HCT116 (cell line): ENCODE data around the gene CSN1S1. TPM values are rescaled to one million over a fixed set of nuclear protein-coding genes. Genes with fewer than 3 reads are reported as not detected.
A peak's percentile ranks its signal among the peaks of the same experiment; 100 is the strongest.

Experiments used
- ATAC-seq: fragments of 200-7000 bp; cut with Tn5 transposase; 2 replicates; pipeline ENCODE4 v1.9.1; 2020; ENCODE audit warnings: mild to moderate bottlenecking, moderate library complexity
- BruUV-seq: library from RNA; stranded (reverse); fragments of 400-500 nt; replicated peaks from 2 replicates; lab custom pipeline; 2021; lab: Mats Ljungman, UMichigan
- CTCF ChIA-PET: fragments of 300-600 bp; sonication (Branson Sonifier 250); formaldehyde crosslinking; loops from one replicate; lab custom pipeline; 2021; ENCODE audit warnings: antibody characterized with exemption; lab: Charles Lee
- POLR2A ChIA-PET: fragments of 300-600, 350-600 bp; sonication (Branson Sonifier 250); formaldehyde crosslinking; loops from one replicate; lab custom pipeline; 2021; ENCODE audit warnings: antibody characterized with exemption; lab: Charles Lee
- RAD21 ChIA-PET, 2 experiments: fragments of 300-600 bp; sonication (Branson Sonifier 250); formaldehyde crosslinking; loops; one replicate each; lab custom pipeline; 2023; ENCODE audit warnings: low total read pairs in 2 of 2; ENCODE audit not compliant: uncharacterized antibody in 2 of 2, unreplicated experiment in 2 of 2, low non-redundant PET in 1 of 2; lab: Charles Lee
- DNase-seq: peaks from one replicate; pipeline ENCODE4 v3.0.0-alpha.2; 2010; ENCODE audit warnings: low read depth, low spot score
- H2AFZ ChIP-seq: fragments of 200-600 bp; shearing (Covaris generic), sonication (generic); 2 replicates; pipeline ENCODE4 v1.6.1; 2017; ENCODE audit warnings: low read depth, mixed run types, mixed read lengths, antibody characterized with exemption, low read length; ENCODE audit not compliant: poor library complexity, severe bottlenecking
- H3K27ac ChIP-seq: 2 replicates; pipeline ENCODE4 v1.5.1; 2012; ENCODE audit warnings: low read depth, low read length
- H3K27me3 ChIP-seq: fragments of 200-600 bp; sonication (generic); 2 replicates; pipeline ENCODE4 v1.6.1; 2016; ENCODE audit warnings: mixed run types, low read length, mixed read lengths; ENCODE audit not compliant: insufficient read depth
- H3K36me3 ChIP-seq, 2 experiments: fragments of 200-500 bp in 1 of 2; fragments of 200-600 bp in 1 of 2; sonication (Bioruptor generic) in 1 of 2; sonication (generic) in 1 of 2; 2 replicates each; pipeline versions ENCODE4 v1.5.1 to v1.6.1; 2014 to 2016; ENCODE audit warnings: low read length in 2 of 2, inconsistent platforms in 1 of 2, mixed read lengths in 1 of 2, mixed run types in 1 of 2; ENCODE audit not compliant: insufficient read depth in 2 of 2, control insufficient read depth in 1 of 2
- H3K4me1 ChIP-seq, 2 experiments: fragments of 200-600 bp in 1 of 2; sonication (generic) in 1 of 2; 2 replicates each; pipeline versions ENCODE4 v1.5.1 to v1.6.1; 2012 to 2017; ENCODE audit warnings: low read length in 2 of 2, inconsistent platforms in 1 of 2, mild to moderate bottlenecking in 1 of 2, mixed read lengths in 1 of 2, mixed run types in 1 of 2, moderate library complexity in 1 of 2; ENCODE audit not compliant: insufficient read depth in 2 of 2, control insufficient read depth in 1 of 2
- H3K4me2 ChIP-seq: fragments of 200-600 bp; sonication (generic); 2 replicates; pipeline ENCODE4 v1.6.1; 2017; ENCODE audit warnings: mixed run types, low read length, mixed read lengths
- H3K4me3 ChIP-seq, 2 experiments: fragments of 200-600 bp in 1 of 2; sonication (generic) in 1 of 2; replicated peaks in 1 of 2; 2 replicates each; pipeline ENCODE4 v1.5.1; 2011 to 2016; ENCODE audit warnings: low read length in 2 of 2, control low read depth in 1 of 2, low read depth in 1 of 2, mild to moderate bottlenecking in 1 of 2, mixed read lengths in 1 of 2, mixed run types in 1 of 2
- H3K79me2 ChIP-seq: fragments of 200-600 bp; sonication (generic); 2 replicates; pipeline ENCODE4 v1.6.1; 2017; ENCODE audit warnings: mild to moderate bottlenecking, mixed run types, low read length, moderate library complexity, mixed read lengths; ENCODE audit not compliant: insufficient read depth
- H3K9ac ChIP-seq: fragments of 200-600 bp; sonication (generic); 2 replicates; pipeline ENCODE4 v1.6.1; 2016; ENCODE audit warnings: low read length, mixed read lengths
- H3K9me2 ChIP-seq: fragments of 200-600 bp; sonication (generic), shearing (Covaris generic); 2 replicates; pipeline ENCODE4 v1.6.1; 2017; ENCODE audit warnings: mixed run types, mild to moderate bottlenecking, moderate library complexity; ENCODE audit not compliant: insufficient read depth
- H3K9me3 ChIP-seq, 2 experiments: fragments of 200-500 bp in 1 of 2; fragments of 200-600 bp in 1 of 2; sonication (Bioruptor generic) in 1 of 2; sonication (generic) in 1 of 2; 2 replicates each; pipeline ENCODE4 v1.6.1; 2014 to 2017; ENCODE audit warnings: low read length in 2 of 2, mixed read lengths in 2 of 2, inconsistent platforms in 1 of 2, low read depth in 1 of 2, mild to moderate bottlenecking in 1 of 2, mixed run types in 1 of 2, moderate library complexity in 1 of 2; ENCODE audit not compliant: control insufficient read depth in 1 of 2, insufficient read depth in 1 of 2
- H4K20me1 ChIP-seq: fragments of 200-600 bp; sonication (generic), shearing (Covaris generic); 2 replicates; pipeline ENCODE4 v1.6.1; 2017; ENCODE audit warnings: mixed run types, mild to moderate bottlenecking, moderate library complexity; ENCODE audit not compliant: insufficient read depth
- CBX3 ChIP-seq: IDR thresholded peaks from 2 replicates; pipeline ENCODE4 v1.6.1; 2012; ENCODE audit warnings: low read depth
- CEBPB ChIP-seq: IDR thresholded peaks from 2 replicates; pipeline ENCODE4 v1.6.1; 2012; ENCODE audit warnings: low read depth
- EZH2 ChIP-seq: fragments of 200-600 bp; sonication (generic); IDR thresholded peaks from 2 replicates; pipeline ENCODE4 v1.6.1; 2017; ENCODE audit warnings: antibody characterized with exemption, mixed run types
- EZH2phosphoT487 ChIP-seq: fragments of 200-600 bp; IDR thresholded peaks from 2 replicates; pipeline ENCODE4 v1.6.1; 2018; ENCODE audit warnings: antibody characterized with exemption, borderline replicate concordance
- FOSL1 ChIP-seq: IDR thresholded peaks from 2 replicates; pipeline ENCODE4 v1.6.1; 2012; ENCODE audit warnings: low read depth
- POLR2A ChIP-seq: IDR thresholded peaks from 2 replicates; pipeline ENCODE4 v1.7.0; 2011; ENCODE audit warnings: borderline replicate concordance; ENCODE audit not compliant: insufficient read depth, insufficient read length; ENCODE audit errors: extremely low read depth
- POLR2AphosphoS5 ChIP-seq: IDR thresholded peaks from 2 replicates; pipeline ENCODE4 v1.6.1; 2011; ENCODE audit warnings: mild to moderate bottlenecking, low read depth, low read length, moderate library complexity
- RAD21 ChIP-seq: IDR thresholded peaks from 2 replicates; pipeline ENCODE4 v1.6.1; 2012; ENCODE audit warnings: low read depth, mild to moderate bottlenecking
- SIN3A ChIP-seq: IDR thresholded peaks from 2 replicates; pipeline ENCODE4 v1.6.1; 2012; ENCODE audit warnings: low read depth
- SRF ChIP-seq: IDR thresholded peaks from 2 replicates; pipeline ENCODE4 v1.6.1; 2012; ENCODE audit warnings: low read depth
- TCF7L2 ChIP-seq: IDR thresholded peaks from 2 replicates; pipeline ENCODE4 v1.7.0; 2011; ENCODE audit warnings: borderline replicate concordance, inconsistent platforms; ENCODE audit not compliant: insufficient read depth, insufficient read length; ENCODE audit errors: extremely low read depth
- YY1 ChIP-seq: IDR thresholded peaks from 2 replicates; pipeline ENCODE4 v1.6.1; 2011; ENCODE audit warnings: low read length, low read depth, moderate library complexity, mild to moderate bottlenecking; ENCODE audit not compliant: insufficient replicate concordance; ENCODE audit errors: extremely low read depth
- ZFX ChIP-seq: fragments of 450-650 bp; IDR thresholded peaks from 2 replicates; pipeline ENCODE4 v1.6.1; 2017
- ZNF274 ChIP-seq: fragments of 200-500 bp; sonication (Bioruptor generic); IDR thresholded peaks from 2 replicates; pipeline ENCODE4 v1.6.1; 2014; ENCODE audit warnings: mild to moderate bottlenecking, low read depth, low read length, inconsistent platforms
- intact Hi-C: fragments of 100-400 bp; cut with micrococcal nuclease; formaldehyde crosslinking; loops from 2 replicates; pipeline ENCODE4 v1.10.0; 2022
- total RNA-seq: library from RNA; stranded (reverse); gene quantifications from one replicate; pipeline ENCODE4 v1.2.1, GENCODE V29; 2021; ENCODE audit not compliant: unreplicated experiment
- TF ChIP-seq, protein P1 (sequence below): IDR thresholded peaks from 2 replicates; pipeline ENCODE4 v1.6.1; 2012; ENCODE audit warnings: low read depth
- TF ChIP-seq, protein P2 (sequence below): IDR thresholded peaks from 2 replicates; pipeline ENCODE4 v1.6.1; 2012
- TF ChIP-seq, protein P3 (sequence below): IDR thresholded peaks from 2 replicates; pipeline ENCODE4 v1.6.1; 2011; ENCODE audit warnings: mild to moderate bottlenecking, low read length, moderate library complexity; ENCODE audit not compliant: insufficient replicate concordance; ENCODE audit errors: extremely low read depth
- TF ChIP-seq, protein P4 (sequence below), 3 experiments: fragments of 200-600 bp in 1 of 3; sonication (generic) in 1 of 3; IDR thresholded peaks in 2 of 3; conservative IDR thresholded peaks in 1 of 3; 2 replicates each; pipeline ENCODE4 v1.5.1; 2012 to 2017; ENCODE audit warnings: low read depth in 2 of 3, low read length in 2 of 3, antibody characterized with exemption in 1 of 3, borderline replicate concordance in 1 of 3, control low read depth in 1 of 3, mild to moderate bottlenecking in 1 of 3, mixed read lengths in 1 of 3, mixed run types in 1 of 3, moderate library complexity in 1 of 3; ENCODE audit not compliant: insufficient read depth in 1 of 3
- TF ChIP-seq, protein P5 (sequence below): IDR thresholded peaks from 2 replicates; pipeline ENCODE4 v1.6.1; 2012

CSN1S1 gene
- total RNA-seq, 1 experiment from 2014 or later: not detected

DNA sequence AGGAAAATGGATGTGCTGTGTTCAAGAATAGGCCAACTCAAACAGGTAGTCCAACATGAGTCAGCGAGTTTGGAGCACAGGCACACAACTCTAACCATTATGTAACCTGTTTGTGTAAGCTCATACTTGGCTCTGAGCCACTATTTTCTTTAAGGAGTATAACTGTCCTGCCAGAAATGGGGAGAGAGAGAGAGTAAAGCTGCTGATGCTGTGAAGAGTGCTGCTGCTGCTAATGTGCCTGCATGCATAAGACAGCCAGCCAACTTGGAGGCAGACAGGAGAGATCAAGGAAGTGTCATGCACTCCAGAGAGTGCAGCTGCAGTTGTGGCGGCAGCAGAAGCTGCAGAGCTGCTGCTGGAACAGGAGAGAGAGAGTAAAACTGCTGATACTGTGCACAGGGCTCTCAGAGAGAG is 53.2 kb downstream of the CSN1S1 start:
- H3K27me3 ChIP-seq: no peaks in the 10 kb centered on the region
- ChIA-PET RAD21 (no interaction called here), CTCF (no interaction called here)

More for the DNA sequence above, 53.2 kb downstream of the CSN1S1 start:
- POLR2A ChIA-PET: no interaction called here
- intact Hi-C loops: no loop called here
- TF ChIP-seq CEBPB (no peak), SRF (no peak), ZNF274 (no peak), ZFX (no peak), CBX3 (no peak), EZH2phosphoT487 (no peak), POLR2AphosphoS5 (no peak), EZH2 (no peak), SIN3A (no peak), RAD21 (no peak), TCF7L2 (no peak), YY1 (no peak), POLR2A (no peak), FOSL1 (no peak)
- TF ChIP-seq, protein P1, sequence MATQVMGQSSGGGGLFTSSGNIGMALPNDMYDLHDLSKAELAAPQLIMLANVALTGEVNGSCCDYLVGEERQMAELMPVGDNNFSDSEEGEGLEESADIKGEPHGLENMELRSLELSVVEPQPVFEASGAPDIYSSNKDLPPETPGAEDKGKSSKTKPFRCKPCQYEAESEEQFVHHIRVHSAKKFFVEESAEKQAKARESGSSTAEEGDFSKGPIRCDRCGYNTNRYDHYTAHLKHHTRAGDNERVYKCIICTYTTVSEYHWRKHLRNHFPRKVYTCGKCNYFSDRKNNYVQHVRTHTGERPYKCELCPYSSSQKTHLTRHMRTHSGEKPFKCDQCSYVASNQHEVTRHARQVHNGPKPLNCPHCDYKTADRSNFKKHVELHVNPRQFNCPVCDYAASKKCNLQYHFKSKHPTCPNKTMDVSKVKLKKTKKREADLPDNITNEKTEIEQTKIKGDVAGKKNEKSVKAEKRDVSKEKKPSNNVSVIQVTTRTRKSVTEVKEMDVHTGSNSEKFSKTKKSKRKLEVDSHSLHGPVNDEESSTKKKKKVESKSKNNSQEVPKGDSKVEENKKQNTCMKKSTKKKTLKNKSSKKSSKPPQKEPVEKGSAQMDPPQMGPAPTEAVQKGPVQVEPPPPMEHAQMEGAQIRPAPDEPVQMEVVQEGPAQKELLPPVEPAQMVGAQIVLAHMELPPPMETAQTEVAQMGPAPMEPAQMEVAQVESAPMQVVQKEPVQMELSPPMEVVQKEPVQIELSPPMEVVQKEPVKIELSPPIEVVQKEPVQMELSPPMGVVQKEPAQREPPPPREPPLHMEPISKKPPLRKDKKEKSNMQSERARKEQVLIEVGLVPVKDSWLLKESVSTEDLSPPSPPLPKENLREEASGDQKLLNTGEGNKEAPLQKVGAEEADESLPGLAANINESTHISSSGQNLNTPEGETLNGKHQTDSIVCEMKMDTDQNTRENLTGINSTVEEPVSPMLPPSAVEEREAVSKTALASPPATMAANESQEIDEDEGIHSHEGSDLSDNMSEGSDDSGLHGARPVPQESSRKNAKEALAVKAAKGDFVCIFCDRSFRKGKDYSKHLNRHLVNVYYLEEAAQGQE: no peak
- TF ChIP-seq, protein P2, sequence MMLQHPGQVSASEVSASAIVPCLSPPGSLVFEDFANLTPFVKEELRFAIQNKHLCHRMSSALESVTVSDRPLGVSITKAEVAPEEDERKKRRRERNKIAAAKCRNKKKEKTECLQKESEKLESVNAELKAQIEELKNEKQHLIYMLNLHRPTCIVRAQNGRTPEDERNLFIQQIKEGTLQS: no peak
- TF ChIP-seq, protein P3, sequence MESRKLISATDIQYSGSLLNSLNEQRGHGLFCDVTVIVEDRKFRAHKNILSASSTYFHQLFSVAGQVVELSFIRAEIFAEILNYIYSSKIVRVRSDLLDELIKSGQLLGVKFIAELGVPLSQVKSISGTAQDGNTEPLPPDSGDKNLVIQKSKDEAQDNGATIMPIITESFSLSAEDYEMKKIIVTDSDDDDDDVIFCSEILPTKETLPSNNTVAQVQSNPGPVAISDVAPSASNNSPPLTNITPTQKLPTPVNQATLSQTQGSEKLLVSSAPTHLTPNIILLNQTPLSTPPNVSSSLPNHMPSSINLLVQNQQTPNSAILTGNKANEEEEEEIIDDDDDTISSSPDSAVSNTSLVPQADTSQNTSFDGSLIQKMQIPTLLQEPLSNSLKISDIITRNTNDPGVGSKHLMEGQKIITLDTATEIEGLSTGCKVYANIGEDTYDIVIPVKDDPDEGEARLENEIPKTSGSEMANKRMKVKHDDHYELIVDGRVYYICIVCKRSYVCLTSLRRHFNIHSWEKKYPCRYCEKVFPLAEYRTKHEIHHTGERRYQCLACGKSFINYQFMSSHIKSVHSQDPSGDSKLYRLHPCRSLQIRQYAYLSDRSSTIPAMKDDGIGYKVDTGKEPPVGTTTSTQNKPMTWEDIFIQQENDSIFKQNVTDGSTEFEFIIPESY: no peak
- TF ChIP-seq, protein P4, sequence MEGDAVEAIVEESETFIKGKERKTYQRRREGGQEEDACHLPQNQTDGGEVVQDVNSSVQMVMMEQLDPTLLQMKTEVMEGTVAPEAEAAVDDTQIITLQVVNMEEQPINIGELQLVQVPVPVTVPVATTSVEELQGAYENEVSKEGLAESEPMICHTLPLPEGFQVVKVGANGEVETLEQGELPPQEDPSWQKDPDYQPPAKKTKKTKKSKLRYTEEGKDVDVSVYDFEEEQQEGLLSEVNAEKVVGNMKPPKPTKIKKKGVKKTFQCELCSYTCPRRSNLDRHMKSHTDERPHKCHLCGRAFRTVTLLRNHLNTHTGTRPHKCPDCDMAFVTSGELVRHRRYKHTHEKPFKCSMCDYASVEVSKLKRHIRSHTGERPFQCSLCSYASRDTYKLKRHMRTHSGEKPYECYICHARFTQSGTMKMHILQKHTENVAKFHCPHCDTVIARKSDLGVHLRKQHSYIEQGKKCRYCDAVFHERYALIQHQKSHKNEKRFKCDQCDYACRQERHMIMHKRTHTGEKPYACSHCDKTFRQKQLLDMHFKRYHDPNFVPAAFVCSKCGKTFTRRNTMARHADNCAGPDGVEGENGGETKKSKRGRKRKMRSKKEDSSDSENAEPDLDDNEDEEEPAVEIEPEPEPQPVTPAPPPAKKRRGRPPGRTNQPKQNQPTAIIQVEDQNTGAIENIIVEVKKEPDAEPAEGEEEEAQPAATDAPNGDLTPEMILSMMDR (IDR thresholded peaks at IDR 0.05 in 2 of 3, conservative IDR thresholded peaks at IDR 0.05 in 1 of 3; ENCODE audit: borderline replicate concordance in 1 of 3, insufficient read depth in 1 of 3, low read depth in 2 of 3, low read length in 2 of 3): no peak
- TF ChIP-seq, protein P5, sequence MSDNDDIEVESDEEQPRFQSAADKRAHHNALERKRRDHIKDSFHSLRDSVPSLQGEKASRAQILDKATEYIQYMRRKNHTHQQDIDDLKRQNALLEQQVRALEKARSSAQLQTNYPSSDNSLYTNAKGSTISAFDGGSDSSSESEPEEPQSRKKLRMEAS: no peak
- peak; percentile 30; the same call in 1 of the 2 replicates for ATAC-seq
- Histone ChIP-seq H3K9ac (no peak overlapping the region), H3K4me1 (no peaks in the 10 kb centered on the region; a peak in 1 of 4 replicates), H3K9me2 (no peaks in the 10 kb centered on the region), H3K4me3 (no peak overlapping the region), H2AFZ (no peak overlapping the region), H3K4me2 (no peak overlapping the region), H4K20me1 (no peaks in the 10 kb centered on the region; the same call in 1 of the 2 replicates), H3K9me3 (no peaks in the 10 kb centered on the region), H3K27ac (no peak overlapping the region), H3K79me2 (no peaks in the 10 kb centered on the region), H3K36me3 (no peaks in the 10 kb centered on the region)
- no TSS peak for BruUV-seq
- no peak for DNase-seq
